Parathyroid adenoma (tissue), 2 donors: ENCODE data around the gene PRKN.

Experiments
- H2AFZ ChIP-seq: fragments of 300-600 bp; sonication (generic); one replicate; pipeline ENCODE4 v1.7.0; 2017; ENCODE audit warnings: antibody characterized with exemption, mild to moderate bottlenecking
- H3K27ac ChIP-seq: fragments of 300-600 bp; sonication (generic); one replicate; pipeline ENCODE4 v1.7.0; 2017
- H3K27me3 ChIP-seq: fragments of 300-600 bp; sonication (generic); one replicate; pipeline ENCODE4 v1.7.0; 2017; ENCODE audit warnings: low read length; ENCODE audit not compliant: control insufficient read depth, insufficient read depth
- H3K36me3 ChIP-seq: fragments of 300-600 bp; sonication (generic); one replicate; pipeline ENCODE4 v1.7.0; 2017; ENCODE audit warnings: low read length; ENCODE audit not compliant: control insufficient read depth, insufficient read depth
- H3K4me1 ChIP-seq: fragments of 300-600 bp; sonication (generic); one replicate; pipeline ENCODE4 v1.7.0; 2017; ENCODE audit warnings: control low read depth
- H3K4me2 ChIP-seq: fragments of 300-600 bp; sonication (generic); one replicate; pipeline ENCODE4 v1.7.0; 2017; ENCODE audit warnings: low read length
- H3K4me3 ChIP-seq: fragments of 300-600 bp; sonication (generic); one replicate; pipeline ENCODE4 v1.7.0; 2017; ENCODE audit warnings: low read depth, low read length
- H3K79me2 ChIP-seq: fragments of 300-600 bp; sonication (generic); one replicate; pipeline ENCODE4 v1.7.0; 2017; ENCODE audit warnings: control low read depth
- H3K9ac ChIP-seq: fragments of 300-600 bp; sonication (generic); one replicate; pipeline ENCODE4 v1.7.0; 2017; ENCODE audit warnings: mild to moderate bottlenecking
- H3K9me3 ChIP-seq: fragments of 300-600 bp; sonication (generic); one replicate; pipeline ENCODE4 v1.7.0; 2017; ENCODE audit warnings: low read length; ENCODE audit not compliant: control insufficient read depth
- TF ChIP-seq, protein P1 (sequence below): fragments of 300-600 bp; sonication (generic); IDR thresholded peaks from one replicate; pipeline ENCODE4 v1.7.0; 2017; ENCODE audit warnings: antibody characterized with exemption, mild to moderate bottlenecking
- donor health status: primary hyperparathyroidism.

The PRKN gene

DNA sequence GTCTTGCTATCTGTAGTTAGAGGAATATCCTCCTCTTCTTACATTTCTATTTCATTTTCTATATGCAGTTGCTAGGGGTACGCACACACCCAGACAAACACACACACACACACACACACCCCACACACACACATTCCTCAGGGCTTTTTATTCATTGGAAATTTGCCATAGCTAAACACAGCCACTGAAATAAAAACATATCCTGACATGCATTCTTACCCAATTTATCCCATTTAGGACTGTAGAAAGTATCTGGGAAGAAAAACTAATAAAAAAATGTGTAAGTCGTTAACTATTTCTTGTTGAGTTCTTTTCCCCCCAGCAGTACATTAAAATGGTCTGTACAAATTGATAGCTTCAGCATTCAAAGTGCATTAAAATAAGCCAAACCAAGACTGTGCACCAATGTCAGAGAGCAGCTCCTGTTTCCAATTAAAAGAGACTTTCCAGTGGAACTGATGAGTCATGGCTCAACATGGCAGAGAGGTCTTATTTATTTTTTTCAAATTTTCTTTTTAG is 1095.8 kb downstream of the PRKN start:
- Histone ChIP-seq H3K4me3 (no peak overlapping the region), H3K27ac (no peak overlapping the region), H3K4me1 (no peaks in the 10 kb centered on the region), H3K79me2 (no peaks in the 10 kb centered on the region), H3K9me3 (no peaks in the 10 kb centered on the region), H3K36me3 (no peaks in the 10 kb centered on the region), H3K9ac (no peak overlapping the region), H2AFZ (no peak overlapping the region), H3K4me2 (no peak overlapping the region), H3K27me3 (no peaks in the 10 kb centered on the region)
- TF ChIP-seq, protein P1, sequence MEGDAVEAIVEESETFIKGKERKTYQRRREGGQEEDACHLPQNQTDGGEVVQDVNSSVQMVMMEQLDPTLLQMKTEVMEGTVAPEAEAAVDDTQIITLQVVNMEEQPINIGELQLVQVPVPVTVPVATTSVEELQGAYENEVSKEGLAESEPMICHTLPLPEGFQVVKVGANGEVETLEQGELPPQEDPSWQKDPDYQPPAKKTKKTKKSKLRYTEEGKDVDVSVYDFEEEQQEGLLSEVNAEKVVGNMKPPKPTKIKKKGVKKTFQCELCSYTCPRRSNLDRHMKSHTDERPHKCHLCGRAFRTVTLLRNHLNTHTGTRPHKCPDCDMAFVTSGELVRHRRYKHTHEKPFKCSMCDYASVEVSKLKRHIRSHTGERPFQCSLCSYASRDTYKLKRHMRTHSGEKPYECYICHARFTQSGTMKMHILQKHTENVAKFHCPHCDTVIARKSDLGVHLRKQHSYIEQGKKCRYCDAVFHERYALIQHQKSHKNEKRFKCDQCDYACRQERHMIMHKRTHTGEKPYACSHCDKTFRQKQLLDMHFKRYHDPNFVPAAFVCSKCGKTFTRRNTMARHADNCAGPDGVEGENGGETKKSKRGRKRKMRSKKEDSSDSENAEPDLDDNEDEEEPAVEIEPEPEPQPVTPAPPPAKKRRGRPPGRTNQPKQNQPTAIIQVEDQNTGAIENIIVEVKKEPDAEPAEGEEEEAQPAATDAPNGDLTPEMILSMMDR: no peak

DNA sequence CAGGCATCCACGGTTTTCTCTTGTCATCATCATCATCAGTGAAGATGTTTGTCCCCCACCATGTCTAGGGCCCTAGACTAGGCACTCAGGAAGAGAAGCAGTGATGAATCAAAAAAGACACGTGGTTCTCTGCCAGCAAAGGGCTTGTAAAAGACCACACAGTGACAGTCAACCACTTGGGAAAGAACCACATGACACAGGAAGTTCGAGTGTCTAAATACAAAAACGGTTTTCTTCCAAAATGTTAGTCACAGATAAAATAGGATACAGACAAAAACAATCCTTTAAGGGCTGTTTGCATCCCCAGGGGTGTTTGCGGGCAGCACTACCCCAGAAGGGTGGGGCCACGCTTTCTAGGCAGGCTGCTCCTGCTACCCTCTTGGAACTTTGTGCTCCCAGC is 1096.9 kb downstream of the PRKN start:
- no peak overlapping the region for H3K4me2 ChIP-seq
- no peak overlapping the region for H3K4me3 ChIP-seq
- no peak overlapping the region for H3K27ac ChIP-seq
- no peaks in the 10 kb centered on the region for H3K79me2 ChIP-seq
- TF ChIP-seq, protein P1: no peak
- H3K4me1 ChIP-seq: no peaks in the 10 kb centered on the region
- H3K9me3 ChIP-seq: no peaks in the 10 kb centered on the region
- no peaks in the 10 kb centered on the region for H3K27me3 ChIP-seq
- no peaks in the 10 kb centered on the region for H3K36me3 ChIP-seq
- no peak overlapping the region for H2AFZ ChIP-seq
- no peak overlapping the region for H3K9ac ChIP-seq

DNA sequence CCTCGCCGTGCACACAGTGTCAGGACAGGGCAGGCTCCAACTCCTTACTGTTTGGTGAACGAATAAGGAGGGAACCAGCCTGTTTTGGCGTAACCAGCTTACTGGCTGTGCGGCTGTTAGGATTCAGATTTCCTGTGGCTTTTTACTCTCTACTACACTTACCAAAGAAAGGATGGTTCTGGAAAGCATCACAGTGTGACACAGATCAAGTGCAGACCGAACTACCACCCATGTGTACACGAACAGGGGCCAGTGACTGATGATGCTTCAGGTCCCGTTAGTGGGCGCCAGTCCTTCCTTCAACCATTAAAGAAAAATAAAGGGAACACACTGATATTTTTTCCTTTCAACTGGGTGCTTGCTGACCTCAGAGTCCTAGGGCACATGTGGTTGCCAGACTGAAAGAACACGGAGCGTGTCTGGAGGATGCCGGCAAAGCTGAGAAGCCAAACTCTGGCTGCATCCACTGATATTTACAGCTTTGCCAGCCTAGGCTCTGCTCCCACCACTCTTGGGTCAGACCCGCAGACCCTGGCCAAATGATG is 1101.4 kb downstream of the PRKN start:
- no peaks in the 10 kb centered on the region for H3K27me3 ChIP-seq
- TF ChIP-seq, protein P1: no peak
- H3K79me2 ChIP-seq: no peaks in the 10 kb centered on the region
- no peak overlapping the region for H3K4me3 ChIP-seq
- H3K36me3 ChIP-seq: no peaks in the 10 kb centered on the region
- no peak overlapping the region for H2AFZ ChIP-seq
- no peak overlapping the region for H3K27ac ChIP-seq
- H3K4me1 ChIP-seq: no peaks in the 10 kb centered on the region
- no peak overlapping the region for H3K9ac ChIP-seq
- no peak overlapping the region for H3K4me2 ChIP-seq
- no peaks in the 10 kb centered on the region for H3K9me3 ChIP-seq

DNA sequence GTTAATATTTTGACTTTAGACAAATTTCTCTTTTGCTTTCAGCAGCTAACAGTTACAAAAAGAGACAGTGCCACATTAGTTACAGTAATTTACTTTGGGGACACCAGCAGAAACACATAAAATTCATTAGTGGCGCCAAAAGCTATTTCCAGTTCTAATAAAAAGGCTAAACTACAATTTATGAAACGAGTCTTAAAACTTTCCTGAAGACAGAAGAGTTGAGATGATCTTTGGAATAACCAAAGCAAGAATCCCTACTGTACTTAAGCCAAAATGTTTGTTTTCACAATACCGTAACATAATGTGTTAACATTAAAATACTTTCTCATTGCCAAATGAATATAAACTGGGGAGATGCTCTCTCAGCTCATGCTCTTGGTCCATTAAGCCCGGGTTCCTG is 1103.5 kb downstream of the PRKN start:
- no peak overlapping the region for H3K4me3 ChIP-seq
- H3K27me3 ChIP-seq: no peaks in the 10 kb centered on the region
- H3K4me2 ChIP-seq: no peak overlapping the region
- H3K9me3 ChIP-seq: no peaks in the 10 kb centered on the region
- no peaks in the 10 kb centered on the region for H3K4me1 ChIP-seq
- no peak overlapping the region for H2AFZ ChIP-seq
- TF ChIP-seq, protein P1: no peak
- H3K79me2 ChIP-seq: no peaks in the 10 kb centered on the region
- no peak overlapping the region for H3K27ac ChIP-seq
- H3K9ac ChIP-seq: no peak overlapping the region
- H3K36me3 ChIP-seq: no peaks in the 10 kb centered on the region

DNA sequence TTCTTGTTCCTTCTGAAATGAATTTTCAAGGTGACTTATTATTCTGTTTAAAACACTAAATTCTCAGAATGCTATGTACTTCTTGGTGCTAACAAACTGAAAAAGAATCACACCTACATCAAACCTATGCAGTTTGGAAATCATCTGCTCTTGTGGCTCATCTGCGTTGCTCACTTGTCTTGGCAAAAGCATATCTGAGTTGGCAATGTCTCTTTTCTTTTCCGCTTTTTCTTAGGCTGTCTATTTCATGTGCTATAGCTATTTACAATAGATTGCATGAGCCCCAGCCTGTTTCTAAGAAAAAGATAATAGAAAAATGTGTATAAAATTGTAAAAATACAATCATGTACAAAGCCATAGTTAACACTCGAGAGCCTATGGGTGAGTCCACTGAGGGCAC is 1104.8 kb downstream of the PRKN start:
- no peak overlapping the region for H3K4me2 ChIP-seq
- H3K27me3 ChIP-seq: no peaks in the 10 kb centered on the region
- H3K79me2 ChIP-seq: no peaks in the 10 kb centered on the region
- TF ChIP-seq, protein P1: no peak
- H2AFZ ChIP-seq: no peak overlapping the region
- H3K4me3 ChIP-seq: no peak overlapping the region
- H3K9ac ChIP-seq: no peak overlapping the region
- no peaks in the 10 kb centered on the region for H3K36me3 ChIP-seq
- H3K4me1 ChIP-seq: no peaks in the 10 kb centered on the region
- no peak overlapping the region for H3K27ac ChIP-seq
- no peaks in the 10 kb centered on the region for H3K9me3 ChIP-seq
